Activated CD4-positive, alpha-beta memory T cell treated with anti-CD3 and anti-CD28 coated beads for 36 hours (primary cell): Measurements from ENCODE around the gene HMGN4. TPM values are rescaled to one million over a fixed set of nuclear protein-coding genes. Genes with fewer than 3 reads are reported as not detected.
A peak's percentile ranks its signal among the peaks of the same experiment; 100 is the strongest.

Experiments
- CTCF ChIA-PET: fragments of 350-600 bp; sonication (Branson Sonifier 250); formaldehyde crosslinking; loops from one replicate; lab custom pipeline; 2021; ENCODE audit warnings: antibody characterized with exemption, inconsistent platforms; lab: Charles Lee
- POLR2A ChIA-PET: fragments of 350-600 bp; sonication (Branson Sonifier 250); formaldehyde crosslinking; loops from one replicate; lab custom pipeline; 2021; ENCODE audit warnings: antibody characterized with exemption; lab: Charles Lee
- DNase-seq: peaks from one replicate; pipeline ENCODE4 v3.0.0-alpha.2; 2020
- H3K27ac Mint-ChIP-seq: one replicate; pipeline ENCODE4 v1.8.0; 2021; ENCODE audit warnings: mixed read lengths
- H3K27me3 Mint-ChIP-seq: one replicate; pipeline ENCODE4 v1.8.0; 2021; ENCODE audit warnings: mixed read lengths
- H3K36me3 Mint-ChIP-seq: one replicate; pipeline ENCODE4 v1.8.0; 2021; ENCODE audit warnings: mixed read lengths
- H3K4me1 Mint-ChIP-seq: one replicate; pipeline ENCODE4 v1.8.0; 2021; ENCODE audit warnings: low read depth, mixed read lengths
- H3K4me3 Mint-ChIP-seq: one replicate; pipeline ENCODE4 v1.8.0; 2021; ENCODE audit warnings: mild to moderate bottlenecking, mixed read lengths
- H3K9me3 Mint-ChIP-seq: one replicate; pipeline ENCODE4 v1.8.0; 2021; ENCODE audit warnings: mixed read lengths
- intact Hi-C: fragments of 100-400 bp; cut with micrococcal nuclease; formaldehyde crosslinking; loops from one replicate; pipeline ENCODE4 v1.15.1; 2023
- total RNA-seq, 2 experiments: library from RNA; stranded (reverse); gene quantifications; one replicate each; pipeline ENCODE4 v1.2.3, GENCODE V29; 2021

HMGN4 gene
- 10 to 100 TPM; 93.2 to 96.0 TPM for total RNA-seq

DNA sequence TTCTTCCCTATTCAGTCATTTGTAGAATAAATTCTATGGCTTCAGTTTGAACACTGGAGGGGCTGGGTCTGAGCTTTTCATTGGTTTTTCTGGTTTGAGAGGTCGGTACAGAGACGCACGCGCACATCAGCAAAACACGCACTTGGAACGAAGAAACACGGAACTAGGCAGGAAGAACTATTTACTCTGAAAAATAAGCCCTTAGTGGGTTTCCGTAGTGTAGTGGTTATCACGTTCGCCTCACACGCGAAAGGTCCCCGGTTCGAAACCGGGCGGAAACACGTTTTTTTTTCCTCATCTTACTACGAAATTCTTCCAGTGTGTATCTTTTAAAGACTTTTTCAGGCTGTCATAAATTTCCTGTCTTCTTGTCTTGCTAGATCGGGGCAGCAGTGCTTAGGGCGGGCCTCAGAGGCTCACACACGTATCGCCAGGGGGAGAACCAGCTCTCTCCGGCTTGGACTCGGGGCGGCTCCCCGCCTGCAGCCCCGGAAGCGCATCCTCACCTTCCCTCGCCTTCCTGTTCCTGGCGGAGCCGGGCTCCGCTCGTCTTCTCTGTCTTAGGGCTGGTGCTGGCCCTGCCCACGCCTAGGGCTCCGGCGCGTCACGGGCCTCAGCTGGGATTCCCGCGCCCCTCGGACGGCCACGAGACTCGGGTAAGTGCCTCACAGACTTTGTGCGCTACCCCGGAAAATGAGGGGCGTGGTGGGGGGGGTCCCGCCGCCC, at the start of gene HMGN4:
Gene HMGN4, plus strand, starts transcription at position 521 of the 726 bp plus-strand sequence. CDS start 6,841 bp downstream, outside the sequence.
- peaks cover 2% of the 10 kb centered on the region for H3K27me3 Mint-ChIP-seq
- peak within 1 kb of the TSS; percentile 97 for H3K27ac Mint-ChIP-seq
- peak; percentile 88 for DNase-seq
- POLR2A ChIA-PET: interaction anchor here (0.5 to 1.9 kb wide), 13 partner anchors 9 to 1327 kb away, joined by 3 to 9 read pairs (median 4); partner anchors contain the start of gene BTN2A2
- no peaks in the 10 kb centered on the region for H3K9me3 Mint-ChIP-seq
- peaks cover 64% of the 10 kb centered on the region for H3K4me1 Mint-ChIP-seq
- H3K4me3 Mint-ChIP-seq: peak within 1 kb of the TSS; percentile 84
- peaks cover 26% of the 10 kb centered on the region for H3K36me3 Mint-ChIP-seq
- intact Hi-C loops: loop anchor here (1.0 to 10.0 kb wide), 9 partner anchors 15 to 967 kb away; partner anchors contain the start of genes ABT1 and BTN3A3
- CTCF ChIA-PET: interaction anchor here (0.8 to 3.0 kb wide), 8 partner anchors 11 to 58 kb away, joined by 3 to 16 read pairs (median 4); no protein-coding TSS in a partner anchor

DNA sequence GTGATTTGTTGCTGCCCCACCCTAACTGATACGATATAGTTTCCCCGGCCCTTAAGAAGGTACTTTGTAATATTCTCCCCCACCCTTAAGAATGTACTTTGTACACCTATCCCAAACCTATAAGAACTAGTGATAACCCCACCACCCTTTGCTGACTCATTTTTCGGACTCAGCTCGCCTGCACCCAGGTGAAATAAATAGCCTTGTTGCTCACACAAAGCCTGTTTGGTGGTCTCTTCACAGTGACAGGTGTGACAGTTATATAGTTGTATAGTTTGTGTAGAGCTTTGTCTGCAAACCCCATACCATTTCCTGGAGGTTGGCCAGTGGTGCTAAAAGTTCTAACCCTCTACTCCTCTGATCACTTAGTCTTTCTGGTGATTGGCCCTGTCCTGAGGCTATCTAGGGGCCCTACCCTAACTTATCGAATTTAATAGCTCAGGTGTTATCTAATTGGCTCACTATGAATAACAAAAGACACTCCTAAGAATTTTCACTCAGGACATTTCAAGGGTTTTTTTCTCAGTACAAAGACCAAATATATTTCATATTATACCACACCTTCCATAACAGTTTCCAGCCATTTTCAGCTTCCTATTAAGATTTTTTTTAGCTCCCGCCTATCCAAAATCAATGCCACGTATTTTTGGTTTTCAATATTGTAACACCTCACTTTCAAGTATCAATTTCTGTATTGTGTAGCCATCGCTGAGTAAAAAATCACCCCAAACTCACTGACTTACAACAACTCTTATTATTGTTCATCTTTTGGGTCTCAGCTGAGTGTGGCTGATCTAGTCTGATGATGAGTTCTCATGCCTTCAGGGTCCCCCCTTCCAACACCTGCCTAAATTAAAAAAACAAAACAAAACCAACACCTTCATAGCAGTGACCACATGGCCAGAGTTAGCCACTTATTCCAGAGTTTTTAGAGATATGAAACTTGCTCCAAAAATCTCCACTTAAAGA, 47.9 kb upstream of the HMGN4 start:
- CTCF ChIA-PET: no interaction called here
- H3K27me3 Mint-ChIP-seq: no peaks in the 10 kb centered on the region
- peaks cover 10% of the 10 kb centered on the region for H3K9me3 Mint-ChIP-seq
- no peak overlapping the region for H3K4me3 Mint-ChIP-seq
- intact Hi-C loops: no loop called here
- DNase-seq: no peak
- peaks cover 9% of the 10 kb centered on the region for H3K36me3 Mint-ChIP-seq
- no peak overlapping the region for H3K27ac Mint-ChIP-seq
- POLR2A ChIA-PET: no interaction called here
- H3K4me1 Mint-ChIP-seq: peaks cover 10% of the 10 kb centered on the region

DNA sequence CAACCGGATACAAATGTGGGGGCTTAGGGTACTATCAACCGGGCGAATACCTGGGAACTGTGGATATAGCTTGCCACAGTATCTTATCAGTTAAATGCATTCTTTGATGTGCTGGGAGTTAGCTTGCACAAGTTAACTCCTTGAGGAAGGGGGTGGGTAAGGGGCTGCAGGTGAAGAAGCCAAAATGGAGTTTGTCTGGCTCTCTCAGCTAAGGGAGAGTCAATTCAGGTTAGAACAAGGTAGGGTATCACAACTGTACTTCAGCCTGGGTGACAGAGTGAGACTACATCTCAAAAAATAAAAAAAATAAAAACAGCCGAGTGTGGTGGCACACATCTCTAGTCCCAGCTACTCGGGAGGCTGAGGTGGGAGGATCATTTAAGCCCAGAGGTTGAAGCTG, 46.6 kb upstream of the HMGN4 start:
- intact Hi-C loops: no loop called here

DNA sequence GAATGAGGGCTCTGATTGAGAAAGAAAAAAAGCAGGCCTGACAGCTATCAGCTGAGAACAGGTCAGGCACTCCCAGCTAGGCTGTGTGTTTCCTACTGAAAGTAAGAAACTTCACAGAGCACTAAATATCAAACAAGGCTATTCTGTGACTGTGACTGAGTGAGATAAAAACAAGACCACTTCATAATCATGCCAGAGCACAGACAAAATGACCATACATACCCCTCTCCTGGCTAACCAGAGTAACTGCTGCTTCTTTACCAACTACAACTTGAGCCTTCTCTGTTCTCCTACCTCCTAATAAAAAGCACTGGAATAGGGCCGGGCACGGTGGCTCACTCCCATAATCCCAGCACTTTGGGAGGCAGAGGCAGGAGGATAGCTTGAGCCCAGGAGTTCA, 44.9 kb upstream of the HMGN4 start:
- no peaks in the 10 kb centered on the region for H3K9me3 Mint-ChIP-seq
- H3K27me3 Mint-ChIP-seq: no peaks in the 10 kb centered on the region
- intact Hi-C loops: no loop called here
- no peak overlapping the region for H3K4me3 Mint-ChIP-seq
- ChIA-PET CTCF (interaction anchor here (0.7 to 1.1 kb wide), 2 partner anchors 47 to 158 kb away, joined by 3 read pairs; no protein-coding TSS in a partner anchor), POLR2A (no interaction called here)
- peaks cover 10% of the 10 kb centered on the region for H3K4me1 Mint-ChIP-seq
- H3K36me3 Mint-ChIP-seq: no peaks in the 10 kb centered on the region
- DNase-seq: no peak
- H3K27ac Mint-ChIP-seq: no peak overlapping the region

More for the DNA sequence above, 46.6 kb upstream of the HMGN4 start:
- H3K36me3 Mint-ChIP-seq: peaks cover 9% of the 10 kb centered on the region
- CTCF ChIA-PET: no interaction called here
- H3K4me1 Mint-ChIP-seq: peaks cover 10% of the 10 kb centered on the region
- H3K9me3 Mint-ChIP-seq: peaks cover 10% of the 10 kb centered on the region
- no peaks in the 10 kb centered on the region for H3K27me3 Mint-ChIP-seq
- no peak overlapping the region for H3K27ac Mint-ChIP-seq
- no peak overlapping the region for H3K4me3 Mint-ChIP-seq
- POLR2A ChIA-PET: no interaction called here
- no peak for DNase-seq

DNA sequence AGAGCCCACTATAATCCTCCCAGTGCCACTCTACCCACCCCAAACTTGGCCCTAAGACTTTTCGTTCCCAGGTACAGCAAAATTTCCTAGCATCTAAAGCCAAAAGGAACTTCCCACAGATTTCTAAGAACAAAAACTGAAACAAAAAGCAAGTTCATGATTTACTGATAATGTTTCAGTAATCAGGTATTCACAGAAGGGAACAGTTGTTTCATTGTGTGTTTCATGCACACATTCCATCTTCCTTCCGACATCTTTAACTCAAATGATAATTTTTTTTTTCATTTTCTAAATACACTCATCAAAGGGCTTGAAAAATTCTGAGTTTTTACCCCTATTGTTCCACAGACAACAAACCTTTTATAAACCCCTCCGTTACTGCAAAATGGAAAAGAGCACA, 44.0 kb upstream of the HMGN4 start:
- DNase-seq: no peak
- ChIA-PET POLR2A (no interaction called here), CTCF (interaction anchor here (1.1 kb wide), 1 partner anchor 48 kb away, joined by 3 read pairs; no protein-coding TSS in a partner anchor)
- H3K27ac Mint-ChIP-seq: no peak overlapping the region
- no peaks in the 10 kb centered on the region for H3K27me3 Mint-ChIP-seq
- peaks cover 10% of the 10 kb centered on the region for H3K4me1 Mint-ChIP-seq
- intact Hi-C loops: no loop called here
- no peak overlapping the region for H3K4me3 Mint-ChIP-seq
- no peaks in the 10 kb centered on the region for H3K9me3 Mint-ChIP-seq
- H3K36me3 Mint-ChIP-seq: no peaks in the 10 kb centered on the region

DNA sequence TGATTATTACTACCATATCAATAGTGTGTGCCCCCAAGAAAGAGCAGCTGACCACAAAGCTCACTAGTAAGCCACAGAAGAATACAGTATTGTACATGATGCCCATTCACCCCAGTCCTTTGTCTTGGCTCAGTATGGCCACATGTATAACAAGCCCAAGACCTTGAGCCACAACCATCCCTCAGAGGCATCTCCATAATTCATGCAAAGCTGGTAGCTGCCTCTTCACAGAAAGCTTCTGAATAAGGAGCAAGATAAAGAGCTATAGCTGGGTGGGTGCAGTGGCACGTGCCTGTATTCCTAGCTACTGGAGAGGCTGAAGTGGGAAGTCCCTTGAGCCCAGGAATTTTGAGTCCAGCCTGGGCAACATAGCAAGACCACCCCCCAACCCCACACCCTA, 42.9 kb upstream of the HMGN4 start:
- H3K4me1 Mint-ChIP-seq: peaks cover 10% of the 10 kb centered on the region
- H3K27me3 Mint-ChIP-seq: no peaks in the 10 kb centered on the region
- CTCF ChIA-PET: no interaction called here
- no peaks in the 10 kb centered on the region for H3K9me3 Mint-ChIP-seq
- intact Hi-C loops: no loop called here
- DNase-seq: no peak
- no peak overlapping the region for H3K4me3 Mint-ChIP-seq
- H3K36me3 Mint-ChIP-seq: no peaks in the 10 kb centered on the region
- POLR2A ChIA-PET: no interaction called here
- no peak overlapping the region for H3K27ac Mint-ChIP-seq

DNA sequence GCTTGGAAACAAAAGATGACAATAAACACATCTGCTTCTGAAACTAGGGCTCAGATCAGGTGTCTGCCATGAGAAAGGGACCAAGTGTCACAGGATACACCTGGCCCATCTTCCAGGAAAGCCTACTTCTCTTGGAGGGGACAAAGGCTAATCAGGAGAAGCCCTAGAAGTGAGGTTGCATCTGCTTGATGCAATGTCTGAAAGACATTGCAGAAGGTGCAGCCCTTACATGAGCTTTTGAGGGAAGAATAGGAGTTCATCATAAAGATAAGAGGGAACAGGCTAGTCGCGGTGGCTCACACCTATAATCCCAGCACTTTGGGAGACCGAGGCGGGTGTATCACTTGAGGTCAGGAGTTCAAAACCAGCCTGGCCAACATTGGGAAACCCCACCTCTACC, 40.6 kb upstream of the HMGN4 start:
- ChIA-PET CTCF (no interaction called here), POLR2A (no interaction called here)
- intact Hi-C loops: no loop called here
- H3K36me3 Mint-ChIP-seq: no peaks in the 10 kb centered on the region
- H3K4me3 Mint-ChIP-seq: no peak overlapping the region
- no peak overlapping the region for H3K27ac Mint-ChIP-seq
- no peaks in the 10 kb centered on the region for H3K9me3 Mint-ChIP-seq
- peaks cover 17% of the 10 kb centered on the region for H3K27me3 Mint-ChIP-seq
- DNase-seq: no peak
- H3K4me1 Mint-ChIP-seq: peaks cover 21% of the 10 kb centered on the region

DNA sequence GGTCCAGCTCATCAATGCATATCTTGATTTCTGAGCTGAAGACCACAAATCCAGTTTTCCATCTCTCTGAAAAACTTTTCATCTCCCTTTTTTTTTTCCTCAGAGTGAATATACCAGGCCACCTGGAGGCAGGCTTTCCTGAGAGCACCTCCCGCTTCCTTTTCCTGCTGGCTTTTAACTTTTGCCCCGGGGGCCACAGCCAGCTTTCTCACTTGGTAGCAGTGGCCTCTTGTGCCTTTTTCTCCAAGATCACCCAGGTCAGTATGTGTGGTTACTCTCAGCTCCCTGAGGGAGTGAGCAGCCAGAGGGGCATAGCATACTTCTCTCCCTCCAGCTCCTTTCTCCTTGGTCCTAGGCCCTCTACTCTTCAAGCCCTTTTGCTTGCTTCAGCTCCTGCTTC, 38.1 kb upstream of the HMGN4 start, which contains the start of gene BTN1A1:
Gene BTN1A1, plus strand, starts transcription at position 202 of the 400 bp plus-strand sequence. CDS start 984 bp downstream, outside the sequence.
- Mint-ChIP-seq H3K36me3 (no peaks in the 10 kb centered on the region), H3K4me1 (peaks cover 13% of the 10 kb centered on the region), H3K4me3 (no peak within 1 kb of the TSS), H3K27me3 (peaks cover 24% of the 10 kb centered on the region), H3K9me3 (no peaks in the 10 kb centered on the region), H3K27ac (no peak within 1 kb of the TSS)
- intact Hi-C loops: no loop called here
- no peak for DNase-seq
- POLR2A ChIA-PET: interaction anchor here (0.6 kb wide), 1 partner anchor 94 kb away, joined by 3 read pairs; no protein-coding TSS in a partner anchor
- CTCF ChIA-PET: no interaction called here

DNA sequence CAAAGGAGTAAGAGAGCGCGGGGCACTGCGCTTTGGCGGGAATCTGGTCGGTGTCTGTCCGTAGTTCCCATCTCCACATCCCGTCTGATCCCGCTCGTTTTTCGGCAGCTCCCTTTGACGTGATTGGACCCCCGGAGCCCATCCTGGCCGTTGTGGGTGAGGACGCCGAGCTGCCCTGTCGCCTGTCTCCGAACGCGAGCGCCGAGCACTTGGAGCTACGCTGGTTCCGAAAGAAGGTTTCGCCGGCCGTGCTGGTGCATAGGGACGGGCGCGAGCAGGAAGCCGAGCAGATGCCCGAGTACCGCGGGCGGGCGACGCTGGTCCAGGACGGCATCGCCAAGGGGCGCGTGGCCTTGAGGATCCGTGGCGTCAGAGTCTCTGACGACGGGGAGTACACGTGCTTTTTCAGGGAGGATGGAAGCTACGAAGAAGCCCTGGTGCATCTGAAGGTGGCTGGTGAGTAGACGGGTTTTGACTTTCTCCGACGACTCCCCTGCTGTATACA, 36.6 kb upstream of the HMGN4 start:
- H3K4me3 Mint-ChIP-seq: peak overlapping the region; percentile 57
- intact Hi-C loops: no loop called here
- H3K27me3 Mint-ChIP-seq: peaks cover 24% of the 10 kb centered on the region
- no peak overlapping the region for H3K27ac Mint-ChIP-seq
- H3K36me3 Mint-ChIP-seq: no peaks in the 10 kb centered on the region
- peak; percentile 54 for DNase-seq
- POLR2A ChIA-PET: no interaction called here
- H3K4me1 Mint-ChIP-seq: peaks cover 13% of the 10 kb centered on the region
- no peaks in the 10 kb centered on the region for H3K9me3 Mint-ChIP-seq
- CTCF ChIA-PET: interaction anchor here (1.1 to 1.3 kb wide), 2 partner anchors 81 to 160 kb away, joined by 3 read pairs; no protein-coding TSS in a partner anchor

DNA sequence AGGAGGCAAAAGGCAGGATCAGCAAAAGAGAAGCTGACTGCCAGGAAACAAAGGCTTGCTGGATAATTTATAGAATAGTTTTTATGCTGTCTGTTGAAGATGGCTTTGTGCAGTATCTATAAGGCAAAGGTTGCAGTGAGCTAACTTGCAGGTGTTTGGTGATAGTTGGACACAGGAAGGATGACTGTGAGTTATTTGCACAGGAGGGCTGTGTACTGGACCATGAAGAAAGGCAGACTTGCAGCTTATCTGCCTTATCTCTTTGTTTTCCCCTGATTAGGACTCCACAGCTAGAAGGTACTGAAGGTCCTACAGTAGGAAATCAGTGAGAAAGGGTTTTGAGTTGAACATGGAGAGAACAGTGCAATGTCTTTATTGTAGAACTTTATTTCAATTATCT, 36.0 kb upstream of the HMGN4 start:
- CTCF ChIA-PET: interaction anchor here (1.1 to 1.3 kb wide), 2 partner anchors 82 to 161 kb away, joined by 3 read pairs; no protein-coding TSS in a partner anchor
- H3K4me3 Mint-ChIP-seq: peak overlapping the region; percentile 57
- no peaks in the 10 kb centered on the region for H3K9me3 Mint-ChIP-seq
- no peak overlapping the region for H3K27ac Mint-ChIP-seq
- peaks cover 13% of the 10 kb centered on the region for H3K4me1 Mint-ChIP-seq
- POLR2A ChIA-PET: no interaction called here
- intact Hi-C loops: no loop called here
- no peaks in the 10 kb centered on the region for H3K36me3 Mint-ChIP-seq
- peaks cover 24% of the 10 kb centered on the region for H3K27me3 Mint-ChIP-seq
- no peak for DNase-seq

DNA sequence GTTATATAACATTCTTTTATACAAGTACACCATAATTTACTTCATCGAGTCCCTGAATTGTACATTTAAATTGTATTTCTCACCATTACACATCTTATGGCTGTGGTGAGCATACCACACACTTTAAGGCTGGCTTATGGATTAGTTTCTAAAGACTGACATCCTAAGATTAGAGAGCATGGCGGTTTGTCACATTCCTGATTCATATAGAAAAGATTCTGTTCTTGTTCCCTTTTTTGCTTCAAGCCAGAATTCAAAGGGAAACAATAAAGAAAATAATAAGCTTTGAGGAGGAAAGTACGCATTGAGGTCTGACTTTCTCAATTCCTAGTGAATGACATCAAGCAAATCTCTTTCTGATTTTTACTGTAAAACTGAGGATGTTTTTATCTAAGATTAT, 35.5 kb upstream of the HMGN4 start:
- Mint-ChIP-seq H3K4me3 (no peak overlapping the region), H3K9me3 (no peaks in the 10 kb centered on the region), H3K27me3 (peaks cover 24% of the 10 kb centered on the region), H3K4me1 (peaks cover 13% of the 10 kb centered on the region), H3K27ac (no peak overlapping the region), H3K36me3 (no peaks in the 10 kb centered on the region)
- ChIA-PET CTCF (interaction anchor here (1.3 kb wide), 1 partner anchor 161 kb away, joined by 3 read pairs; no protein-coding TSS in a partner anchor), POLR2A (no interaction called here)
- no peak for DNase-seq
- intact Hi-C loops: no loop called here
